HEK293 (cell line): Measurements from ENCODE around the gene FUT1.

Experiments
- CTCF ChIA-PET: fragments of 350-600 bp; formaldehyde crosslinking; extraction: SDS; loops from one replicate; lab custom pipeline; 2021; ENCODE audit warnings: antibody characterized with exemption; lab: Yijun Ruan, JAX
- POLR2A ChIA-PET: fragments of 300-600 bp; formaldehyde crosslinking; extraction: SDS; loops from one replicate; lab custom pipeline; 2020; ENCODE audit warnings: antibody characterized with exemption, inconsistent platforms; lab: Yijun Ruan, JAX
- H3K27ac ChIP-seq: fragments of 200-500 bp; sonication (Bioruptor generic); 2 replicates; pipeline ENCODE4 v1.5.1; 2014; ENCODE audit warnings: low read depth, low read length, control low read depth, inconsistent platforms; ENCODE audit errors: extremely low read depth
- H3K36me3 ChIP-seq, 2 experiments: fragments of 200-500 bp in 1 of 2; sonication (Bioruptor generic) in 1 of 2; 1 replicate in 1 of 2; 2 replicates in 1 of 2; pipeline ENCODE4 v1.5.1; 2014 to 2017; ENCODE audit warnings: inconsistent platforms in 2 of 2, low read length in 2 of 2; ENCODE audit not compliant: control insufficient read depth in 2 of 2, insufficient read depth in 1 of 2
- H3K4me1 ChIP-seq: fragments of 200-500 bp; sonication (Bioruptor generic); 2 replicates; pipeline ENCODE4 v1.5.1; 2014; ENCODE audit warnings: mild to moderate bottlenecking, low read length, inconsistent platforms; ENCODE audit not compliant: control insufficient read depth, insufficient read depth
- H3K4me3 ChIP-seq: 2 replicates; pipeline ENCODE4 v1.5.1; 2011; ENCODE audit warnings: low read depth, mild to moderate bottlenecking, control low read depth, low read length, moderate library complexity
- H3K9me3 ChIP-seq: fragments of 200-500 bp; sonication (Bioruptor generic); 2 replicates; pipeline ENCODE4 v1.5.1; 2014; ENCODE audit warnings: low read depth, low read length, inconsistent platforms; ENCODE audit not compliant: control insufficient read depth, insufficient read depth
- KLF8 ChIP-seq: fragments of 450-650 bp; formaldehyde crosslinking; IDR thresholded peaks from 2 replicates; pipeline ENCODE4 v1.5.1; 2016; ENCODE audit warnings: missing biosample characterization, missing genetic modification characterization
- PRDM4 ChIP-seq: fragments of 450-650 bp; formaldehyde crosslinking; IDR thresholded peaks from 2 replicates; pipeline ENCODE4 v1.5.1; 2017; ENCODE audit warnings: missing biosample characterization, missing genetic modification characterization
- WT1 ChIP-seq: fragments of 450-650 bp; formaldehyde crosslinking; IDR thresholded peaks from 2 replicates; pipeline ENCODE4 v1.5.1; 2016; ENCODE audit warnings: missing biosample characterization, missing genetic modification characterization
- ZNF112 ChIP-seq: fragments of 450-650 bp; formaldehyde crosslinking; IDR thresholded peaks from 2 replicates; pipeline ENCODE4 v1.5.0; 2017; ENCODE audit warnings: missing biosample characterization, missing genetic modification characterization
- ZNF155 ChIP-seq: fragments of 450-650 bp; formaldehyde crosslinking; IDR thresholded peaks from 2 replicates; pipeline ENCODE4 v1.5.1; 2016; ENCODE audit warnings: missing biosample characterization, missing genetic modification characterization
- ZNF157 ChIP-seq: fragments of 450-650 bp; formaldehyde crosslinking; IDR thresholded peaks from 2 replicates; pipeline ENCODE4 v1.5.1; 2016; ENCODE audit warnings: missing biosample characterization, missing genetic modification characterization
- ZNF24 ChIP-seq: fragments of 450-650 bp; formaldehyde crosslinking; IDR thresholded peaks from 2 replicates; pipeline ENCODE4 v1.5.1; 2016; ENCODE audit warnings: missing biosample characterization, missing genetic modification characterization
- ZNF362 ChIP-seq: fragments of 450-650 bp; formaldehyde crosslinking; IDR thresholded peaks from 2 replicates; pipeline ENCODE4 v1.5.1; 2016; ENCODE audit warnings: missing biosample characterization, missing genetic modification characterization
- ZNF544 ChIP-seq: fragments of 450-650 bp; formaldehyde crosslinking; IDR thresholded peaks from 2 replicates; pipeline ENCODE4 v1.5.0; 2017; ENCODE audit warnings: missing biosample characterization, missing genetic modification characterization
- ZNF658 ChIP-seq: fragments of 450-650 bp; formaldehyde crosslinking; IDR thresholded peaks from 2 replicates; pipeline ENCODE4; 2016; ENCODE audit warnings: missing biosample characterization, missing genetic modification characterization
- ZNF670 ChIP-seq: fragments of 450-650 bp; formaldehyde crosslinking; IDR thresholded peaks from 2 replicates; pipeline ENCODE4 v1.5.1; 2016; ENCODE audit warnings: missing biosample characterization, missing genetic modification characterization, low read depth
- ZNF747 ChIP-seq: fragments of 450-650 bp; formaldehyde crosslinking; IDR thresholded peaks from 2 replicates; pipeline ENCODE4 v1.5.1; 2016; ENCODE audit warnings: missing biosample characterization, missing genetic modification characterization
- ZNF776 ChIP-seq: fragments of 450-650 bp; formaldehyde crosslinking; IDR thresholded peaks from 2 replicates; pipeline ENCODE4 v1.5.0; 2017; ENCODE audit warnings: missing biosample characterization, missing genetic modification characterization, borderline replicate concordance

Gene FUT1

GRCh38 chr19:48751845-48752495 lies 471 bp downstream of the FUT1 start:
- POLR2A ChIA-PET = interaction anchor here (0.6 to 1.2 kb wide), 5 partner anchors 9 to 106 kb away, joined by 4 to 7 read pairs (median 4); partner anchors contain the start of gene CA11
- CTCF ChIA-PET = interaction anchor here (1.0 to 1.5 kb wide), 3 partner anchors 44 to 90 kb away, joined by 3 to 4 read pairs (median 3); no protein-coding TSS in a partner anchor
- H3K4me1 ChIP-seq = peaks cover 3% of the 10 kb centered on the region; the same call in 1 of the 2 replicates

GRCh38 chr19:48750771-48751504 lies 1.5 kb downstream of the FUT1 start:
- CTCF ChIA-PET = interaction anchor here (0.6 to 1.5 kb wide), 3 partner anchors 23 to 76 kb away, joined by 3 to 5 read pairs (median 3); no protein-coding TSS in a partner anchor
- no peak for TF ChIP-seq ZNF658 (tag by site-specific recombination)
- peak; percentile 73 for TF ChIP-seq WT1 (tag by site-specific recombination)
- TF ChIP-seq, all 188 proteins: peak for 1
- Histone ChIP-seq H3K36me3 (no peaks in the 10 kb centered on the region), H3K9me3 (no peaks in the 10 kb centered on the region), H3K27ac (no peak overlapping the region), H3K4me3 (no peak overlapping the region), H3K4me1 (peaks cover 3% of the 10 kb centered on the region; the same call in 1 of the 2 replicates)
- POLR2A ChIA-PET = interaction anchor here (0.6 kb wide), 1 partner anchor 8 kb away, joined by 3 read pairs; no protein-coding TSS in a partner anchor

More at GRCh38 chr19:48751845-48752495, 471 bp downstream of the FUT1 start:
- Histone ChIP-seq H3K27ac (no peak overlapping the region; the same call in 1 of the 2 replicates), H3K9me3 (no peaks in the 10 kb centered on the region), H3K4me3 (peak overlapping the region; percentile 53), H3K36me3 (no peaks in the 10 kb centered on the region)
- TF ChIP-seq ZNF747 = no peak
- peak; percentile 68; the same call in 1 of the 2 replicates for TF ChIP-seq ZNF362 (tag by site-specific recombination)

GRCh38 chr19:48750351-48750750 lies 2.1 kb downstream of the FUT1 start:
- ChIA-PET CTCF (interaction anchor here (0.6 to 1.5 kb wide), 2 partner anchors 23 to 76 kb away, joined by 3 to 5 read pairs; no protein-coding TSS in a partner anchor), POLR2A (no interaction called here)
- Histone ChIP-seq H3K27ac (no peak overlapping the region), H3K36me3 (no peaks in the 10 kb centered on the region), H3K9me3 (no peaks in the 10 kb centered on the region), H3K4me1 (peaks cover 3% of the 10 kb centered on the region; the same call in 1 of the 2 replicates), H3K4me3 (no peak overlapping the region)
- TF ChIP-seq ZNF544 (tag by site-specific recombination) (no peak), ZNF157 (tag by site-specific recombination) (no peak), ZNF155 (tag by site-specific recombination) (no peak), ZNF670 (tag by site-specific recombination) (no peak), ZNF112 (tag by site-specific recombination) (no peak), ZNF362 (tag by site-specific recombination) (no peak), ZNF24 (tag by site-specific recombination) (no peak), PRDM4 (tag by site-specific recombination) (no peak), ZNF776 (tag by site-specific recombination) (no peak), KLF8 (tag by site-specific recombination) (no peak)
